CD4-positive, alpha-beta T cell treated with Interleukin-17A for 1 hour (primary cell): ENCODE results near the gene PPP1R1C.

Source experiments
- DNase-seq: peaks from one replicate; pipeline ENCODE4 v3.0.0-alpha.2; 2020

Gene PPP1R1C

DNA sequence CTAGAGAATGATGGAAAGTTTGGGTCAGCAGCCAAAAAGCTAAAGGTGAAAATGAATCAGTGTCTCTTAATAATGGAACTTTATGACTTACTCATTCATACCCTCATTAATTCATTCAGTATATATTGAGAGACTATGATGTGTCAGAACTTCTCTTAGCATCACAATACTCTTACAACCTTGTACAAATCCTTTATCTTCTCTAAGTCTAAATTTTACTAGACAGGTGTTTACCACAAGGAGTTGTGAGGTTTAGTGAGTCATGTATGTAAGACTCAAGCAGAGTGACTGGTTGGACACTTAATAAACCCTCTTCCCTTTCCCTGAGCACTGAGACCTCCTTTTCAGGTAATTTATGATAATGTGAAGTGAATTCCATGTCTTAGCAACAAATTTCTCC, 129.6 kb downstream of the PPP1R1C start:
- DNase-seq = no peak

DNA sequence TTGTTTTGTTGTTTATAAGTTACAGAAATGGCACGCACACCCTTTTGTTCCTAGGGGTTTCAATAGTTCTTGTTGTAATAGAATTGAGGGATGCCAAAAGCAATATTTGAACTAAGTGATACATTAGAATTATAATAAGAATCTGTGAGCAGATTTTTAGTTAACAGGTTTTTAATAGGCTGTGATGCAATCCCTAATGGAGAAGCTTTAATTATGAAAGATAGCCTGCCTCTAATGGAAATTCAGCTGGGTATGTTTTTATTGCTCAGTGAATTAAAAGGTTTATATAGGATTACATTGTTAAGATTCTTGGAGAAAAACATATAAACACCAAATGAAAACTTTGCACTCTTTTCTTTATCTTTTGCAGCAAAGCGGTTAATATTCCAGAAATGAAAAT, 131.1 kb downstream of the PPP1R1C start:
- DNase-seq = no peak

DNA sequence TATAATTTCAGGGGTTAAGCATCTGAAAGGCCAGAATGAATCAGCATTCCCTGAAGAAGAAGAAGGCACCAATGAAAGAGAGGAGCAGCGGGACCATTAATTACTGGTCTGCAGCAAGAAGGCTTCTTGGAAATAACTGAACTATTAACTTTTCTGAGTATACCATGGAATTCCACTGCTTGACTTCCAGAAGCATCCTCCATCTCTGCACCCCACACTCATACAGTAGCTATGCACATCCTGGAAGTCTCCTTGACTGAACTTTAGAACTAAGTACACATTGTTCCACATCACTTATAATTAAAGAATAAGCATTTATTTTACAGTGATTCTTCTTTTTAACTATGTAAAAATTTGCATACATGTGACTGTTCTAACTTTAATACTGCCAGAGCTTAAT, 131.5 kb downstream of the PPP1R1C start:
- no peak for DNase-seq

DNA sequence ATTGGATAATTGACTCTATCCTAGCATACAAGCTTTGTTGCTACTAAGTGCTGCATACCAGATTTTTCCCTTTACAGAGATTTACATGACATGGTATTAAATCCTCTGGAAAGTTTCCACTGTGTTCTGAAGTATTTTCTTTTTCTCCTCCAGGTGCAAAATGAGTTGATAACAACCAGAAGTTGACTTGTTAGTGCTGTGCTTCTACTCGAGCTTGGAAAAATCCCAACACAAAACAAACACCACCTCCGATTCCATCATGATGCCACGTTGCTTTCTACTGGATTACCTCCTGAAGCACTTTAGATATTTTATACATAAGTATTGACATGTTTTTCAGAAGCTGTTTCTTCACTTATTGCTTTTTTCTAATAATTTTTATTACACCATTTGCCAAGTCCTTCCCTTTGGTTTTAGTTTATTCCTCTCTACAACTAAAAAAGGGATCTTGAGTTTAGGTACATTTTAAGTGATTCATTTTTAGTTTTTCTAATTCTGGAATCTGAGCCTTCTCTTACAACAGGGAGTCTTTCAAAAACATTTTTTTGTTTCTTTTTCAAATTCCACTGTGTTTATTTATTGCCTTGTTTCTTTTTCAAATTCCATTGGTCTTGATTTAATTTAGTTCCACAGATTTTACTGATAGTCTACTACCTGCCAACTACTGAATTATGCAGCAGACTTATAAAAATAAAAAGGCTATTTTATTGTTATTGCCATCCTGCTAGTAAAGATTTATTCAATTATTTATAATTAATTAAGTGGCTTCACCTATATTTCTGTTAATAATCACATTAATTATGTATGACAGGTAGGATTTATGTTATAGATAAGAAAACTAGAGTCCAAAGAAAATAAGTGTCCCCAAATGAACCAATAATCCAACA, 143.4 kb downstream of the PPP1R1C start:
- DNase-seq = no peak

DNA sequence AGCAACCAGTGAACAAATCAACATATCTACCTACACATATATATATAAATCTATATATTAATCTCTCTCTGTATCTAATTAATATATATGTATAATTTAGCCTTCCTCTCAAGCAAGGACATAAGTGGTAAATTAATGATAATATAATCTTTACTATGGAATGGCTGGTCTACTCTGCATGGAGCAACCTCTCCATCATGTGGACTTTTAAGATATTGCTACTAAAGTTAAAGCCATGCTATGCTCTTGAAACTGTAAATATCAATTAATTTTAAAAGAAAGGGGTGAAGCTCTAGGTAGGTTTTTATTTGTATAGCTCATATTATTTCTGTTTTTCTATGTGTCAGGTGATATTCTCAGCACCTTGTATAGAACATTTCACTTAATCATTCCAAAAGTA, 147.0 kb downstream of the PPP1R1C start:
- DNase-seq = no peak

DNA sequence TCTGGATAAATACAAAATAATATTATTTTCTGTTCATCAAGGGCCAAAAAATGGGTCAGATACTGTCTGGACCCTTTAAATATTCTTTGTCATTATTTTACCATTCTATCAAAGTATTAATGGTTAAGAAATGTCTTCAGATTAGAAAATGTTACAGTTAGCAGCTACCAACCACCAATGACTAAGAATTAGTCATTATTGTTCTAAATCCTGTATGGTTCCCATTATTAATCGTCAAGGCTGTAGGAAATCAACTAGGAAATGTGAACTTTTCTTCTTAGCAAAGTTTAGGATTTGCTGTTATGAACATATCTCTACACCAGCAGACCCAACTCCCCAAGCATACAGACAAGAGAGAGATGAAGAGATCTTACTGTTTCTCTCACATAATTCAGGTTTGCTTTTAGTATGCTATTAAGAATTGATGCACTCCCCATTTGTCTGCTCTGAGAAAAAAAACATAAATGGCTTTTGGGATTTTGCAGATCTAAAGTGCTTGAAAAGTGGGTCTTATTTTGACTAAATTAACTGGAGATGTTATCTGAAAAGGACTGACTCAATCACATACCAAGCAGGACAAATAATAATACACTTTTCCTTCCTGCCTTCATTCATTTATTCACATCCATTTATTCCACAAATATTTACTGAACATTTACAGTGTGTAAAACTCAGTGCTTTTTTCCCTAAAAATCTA, 147.7 kb downstream of the PPP1R1C start:
- no peak for DNase-seq

DNA sequence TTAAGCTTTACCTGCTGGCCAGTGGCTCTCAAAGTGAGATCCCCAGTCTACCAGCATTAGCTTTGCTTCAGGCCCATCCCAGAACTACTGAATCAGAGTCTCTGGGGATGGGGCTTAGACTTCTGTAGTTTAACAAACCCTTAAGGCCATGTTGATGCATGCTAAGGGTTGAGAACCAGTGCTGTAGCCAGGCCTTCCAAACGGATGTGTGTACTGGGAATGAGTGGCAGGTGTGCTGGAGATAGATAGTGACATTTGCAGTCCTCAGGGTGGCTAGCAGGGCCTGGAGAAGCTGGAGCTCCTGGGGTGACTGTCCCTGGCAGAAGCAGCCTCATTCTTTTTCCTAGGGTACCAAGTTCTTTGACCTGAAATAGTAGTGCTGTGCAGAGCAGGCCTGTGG, 148.5 kb downstream of the PPP1R1C start:
- no peak for DNase-seq

DNA sequence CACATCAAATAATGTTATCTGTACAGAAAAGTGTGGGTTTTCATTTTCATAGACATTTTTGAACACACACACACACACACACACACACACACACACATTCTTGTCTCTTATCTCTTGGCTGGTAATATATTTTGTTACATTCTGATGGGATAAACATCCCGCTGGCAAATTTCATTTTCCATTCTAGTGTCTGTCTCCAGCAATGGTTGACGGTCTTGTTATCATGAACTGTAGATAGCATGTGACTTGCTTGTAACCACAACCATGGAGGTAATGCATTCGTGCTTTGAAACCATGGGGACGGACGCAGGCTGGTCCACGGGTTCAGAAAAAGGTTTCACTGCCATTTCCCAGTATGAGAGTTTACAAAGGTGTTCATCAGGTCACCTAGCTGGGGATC, 156.4 kb downstream of the PPP1R1C start:
- DNase-seq = no peak

DNA sequence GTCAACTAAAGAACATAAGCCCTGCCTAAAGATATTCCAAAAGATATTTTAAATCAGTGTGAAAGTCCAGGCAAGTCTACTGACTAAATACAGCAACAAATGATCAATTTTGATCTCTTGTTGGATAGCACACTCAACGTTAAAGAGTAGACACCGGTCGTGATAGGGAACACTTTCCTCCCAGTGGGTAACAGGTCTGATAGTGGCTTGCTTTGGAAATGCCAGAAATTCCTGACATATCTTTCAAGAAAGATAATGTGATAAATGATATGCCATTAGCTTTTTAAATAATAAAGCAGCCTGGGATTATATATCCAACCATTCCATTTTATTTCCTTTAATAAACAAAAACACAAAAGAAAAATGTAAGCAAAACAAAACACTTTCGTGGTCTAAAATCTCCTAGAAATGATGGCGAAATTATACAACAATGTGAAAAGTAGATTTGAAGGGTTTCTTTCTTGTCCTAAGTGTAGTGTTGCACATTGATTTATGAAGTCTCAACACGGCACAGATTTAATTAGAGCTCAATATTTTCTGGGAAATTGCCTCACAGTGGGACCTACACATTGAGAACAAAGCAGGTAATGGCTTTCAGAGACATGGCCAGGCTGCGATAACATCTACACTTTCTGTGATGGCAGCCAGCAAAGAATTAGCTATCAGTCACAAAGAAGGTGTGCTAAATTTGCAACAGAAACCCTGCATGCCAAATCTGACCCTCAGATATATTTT, 158.6 kb downstream of the PPP1R1C start:
- DNase-seq = no peak

DNA sequence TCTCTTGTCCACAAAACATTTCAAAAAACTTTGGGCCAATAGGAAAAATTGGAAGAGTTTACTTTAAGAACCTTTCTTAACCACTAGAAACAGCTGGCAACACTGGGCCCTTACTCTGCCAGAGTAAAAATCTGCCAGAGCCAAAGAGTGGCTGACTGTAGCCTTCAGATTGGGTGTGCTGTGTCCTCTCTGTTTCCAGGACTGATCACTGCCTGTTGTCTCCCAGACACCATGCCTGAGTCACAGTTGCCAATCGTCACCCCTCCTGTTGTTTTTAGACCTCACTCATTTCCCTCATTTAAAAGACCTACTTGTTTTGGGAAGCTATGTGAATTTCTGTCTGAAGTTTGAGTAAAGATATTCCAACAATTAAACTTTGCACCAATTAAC, 159.1 kb downstream of the PPP1R1C start:
- no peak for DNase-seq

DNA sequence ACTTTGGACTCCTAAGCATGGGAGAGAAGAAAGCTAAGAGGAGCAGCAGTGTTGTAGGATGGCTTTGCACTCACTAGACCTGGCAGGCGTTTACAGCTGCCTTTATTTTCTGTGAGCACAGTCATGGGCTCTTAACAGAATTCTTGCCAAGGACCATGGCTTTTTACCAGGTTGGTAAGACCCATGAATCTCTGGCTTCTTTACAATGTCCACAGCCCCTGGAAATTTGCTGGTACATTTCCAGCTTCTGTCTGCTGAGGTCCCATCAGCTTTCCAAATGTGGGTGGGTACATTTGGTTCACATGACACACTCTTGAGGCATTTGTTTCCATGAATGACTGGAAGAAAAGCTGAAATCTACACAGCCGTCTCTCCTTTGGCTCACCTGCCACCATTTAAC, 162.7 kb downstream of the PPP1R1C start:
- DNase-seq = no peak

DNA sequence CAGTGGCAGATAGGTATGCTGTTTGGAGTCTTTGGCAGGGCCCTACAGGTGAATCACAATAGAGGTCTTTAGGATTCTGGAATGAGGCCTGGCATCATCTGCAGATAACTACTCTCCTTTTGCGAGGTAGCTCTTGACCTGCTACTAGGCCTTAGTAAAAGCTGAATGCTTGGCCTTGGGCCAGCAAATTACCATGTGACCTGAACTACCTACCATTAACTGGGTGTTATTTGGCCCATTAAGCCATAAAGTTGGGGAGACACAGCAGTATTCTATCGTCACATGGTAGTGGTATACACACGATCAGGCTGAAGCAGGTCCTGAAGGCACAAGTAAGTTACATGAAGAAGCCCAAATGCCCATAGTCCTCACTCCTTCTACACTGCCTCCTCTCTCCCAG, 178.2 kb downstream of the PPP1R1C start:
- no peak for DNase-seq

DNA sequence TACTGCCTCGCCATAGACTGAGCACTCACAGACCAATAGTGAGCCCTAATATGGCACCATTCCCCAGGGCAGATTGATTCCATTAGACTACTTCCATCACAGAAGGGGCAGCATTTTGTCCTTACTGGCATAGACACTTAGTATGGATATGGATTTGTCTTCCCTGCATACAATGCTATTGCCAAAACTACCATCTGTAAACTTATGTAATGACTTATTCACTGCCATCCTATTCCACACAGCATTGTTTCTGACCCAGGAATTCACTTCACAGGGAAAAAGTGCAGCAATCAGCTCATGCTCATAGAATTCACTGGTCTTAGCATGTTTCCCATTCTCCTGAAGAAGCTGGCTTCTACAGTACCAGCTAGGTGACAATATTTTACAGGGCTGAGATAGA, 179.0 kb downstream of the PPP1R1C start:
- no peak for DNase-seq

DNA sequence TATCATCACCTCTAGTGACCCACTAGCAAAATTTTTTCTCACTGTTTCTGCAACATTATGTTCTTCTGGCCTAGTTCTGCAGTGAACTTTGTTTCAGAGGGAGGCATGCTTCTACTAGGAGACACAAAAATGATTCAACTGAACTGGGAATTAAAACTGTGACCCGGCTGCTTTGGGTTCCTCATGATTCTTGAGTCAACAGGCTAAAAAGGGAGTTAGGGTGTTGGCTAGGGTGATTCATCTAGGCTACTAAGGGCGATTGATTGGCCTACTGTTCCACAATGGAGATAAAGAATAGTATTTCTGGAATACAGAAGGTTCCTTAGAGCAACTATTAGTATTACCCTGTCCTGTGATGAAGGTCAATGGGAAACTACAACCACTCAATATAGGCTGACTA, 179.5 kb downstream of the PPP1R1C start:
- DNase-seq = no peak

DNA sequence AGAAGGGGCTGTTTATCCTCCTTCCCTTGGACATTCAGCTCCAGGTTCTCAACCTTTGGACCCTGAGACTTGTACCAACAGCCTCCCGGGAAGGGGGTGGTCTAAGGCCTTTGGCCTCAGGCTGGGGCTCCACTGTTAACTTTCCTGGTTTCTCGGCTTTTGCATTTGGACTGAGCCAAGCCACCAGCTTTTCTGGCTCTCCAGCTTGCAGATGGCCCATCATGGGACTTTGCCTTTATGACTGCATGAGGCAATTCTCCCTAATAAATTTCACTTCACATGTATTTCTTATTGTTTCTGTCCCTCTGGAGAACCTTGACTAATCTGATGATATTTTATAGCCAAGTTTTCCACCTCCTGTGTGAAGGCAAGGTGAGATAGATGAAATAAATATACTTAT, 180.8 kb downstream of the PPP1R1C start:
- DNase-seq = no peak

DNA sequence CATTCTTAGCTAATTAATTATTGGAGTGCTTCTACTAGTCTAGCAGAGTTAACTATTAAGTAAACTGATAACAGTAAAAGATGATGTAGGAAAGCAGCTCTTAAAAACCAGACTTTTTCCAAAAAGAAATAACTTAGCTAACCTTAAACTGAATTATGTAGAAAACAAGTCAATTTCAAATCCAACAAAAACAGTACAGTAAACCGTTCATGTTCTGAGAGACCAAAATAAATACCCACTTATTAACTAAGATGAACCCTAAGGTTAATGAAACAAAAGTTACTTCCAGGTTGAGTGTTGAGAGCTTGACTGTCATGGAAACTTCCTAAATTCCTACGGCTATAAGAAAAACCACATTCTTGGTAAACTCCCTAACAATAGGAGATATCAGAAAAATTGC, 181.2 kb downstream of the PPP1R1C start:
- no peak for DNase-seq
